ACC112 (cell line): ENCODE measurements around the gene IL16.
"Not testable (repeated sequence)": the region's sequence is repeated elsewhere in the genome, so short reads cannot be mapped to it uniquely, and the experiment has no call there.

Experiments
- H2AFZ ChIP-seq: fragments of 200-600 bp; sonication (generic); one replicate; pipeline ENCODE4 v1.6.0; 2017; ENCODE audit warnings: antibody characterized with exemption, low read length; ENCODE audit not compliant: unreplicated experiment
- H3K27ac ChIP-seq: fragments of 200-600 bp; sonication (generic); 2 replicates; pipeline ENCODE4 v1.5.1; 2014; ENCODE audit warnings: low read depth, mild to moderate bottlenecking, antibody characterized with exemption, low read length, moderate library complexity
- H3K27me3 ChIP-seq: fragments of 200-600 bp; sonication (generic); 2 replicates; pipeline ENCODE4 v1.6.1; 2014; ENCODE audit warnings: mild to moderate bottlenecking, antibody characterized with exemption, low read length, moderate library complexity, mixed read lengths; ENCODE audit not compliant: insufficient read depth
- H3K36me3 ChIP-seq: fragments of 200-600 bp; sonication (generic); 2 replicates; pipeline ENCODE4 v1.6.1; 2016; ENCODE audit warnings: mild to moderate bottlenecking, antibody characterized with exemption, low read length, moderate library complexity, mixed read lengths; ENCODE audit not compliant: insufficient read depth
- H3K4me1 ChIP-seq: fragments of 200-600 bp; sonication (generic); one replicate; pipeline ENCODE4 v1.6.1; 2016; ENCODE audit warnings: low read length, mixed read lengths; ENCODE audit not compliant: insufficient read depth, unreplicated experiment, control insufficient read depth
- H3K4me3 ChIP-seq: fragments of 200-600 bp; sonication (generic); 2 replicates; pipeline ENCODE4 v1.5.1; 2014; ENCODE audit warnings: mild to moderate bottlenecking, low read depth, low read length
- H3K79me2 ChIP-seq: fragments of 200-600 bp; sonication (generic); one replicate; pipeline ENCODE4 v1.6.0; 2016; ENCODE audit warnings: low read length; ENCODE audit not compliant: control insufficient read depth, unreplicated experiment, insufficient read depth

IL16 gene

DNA sequence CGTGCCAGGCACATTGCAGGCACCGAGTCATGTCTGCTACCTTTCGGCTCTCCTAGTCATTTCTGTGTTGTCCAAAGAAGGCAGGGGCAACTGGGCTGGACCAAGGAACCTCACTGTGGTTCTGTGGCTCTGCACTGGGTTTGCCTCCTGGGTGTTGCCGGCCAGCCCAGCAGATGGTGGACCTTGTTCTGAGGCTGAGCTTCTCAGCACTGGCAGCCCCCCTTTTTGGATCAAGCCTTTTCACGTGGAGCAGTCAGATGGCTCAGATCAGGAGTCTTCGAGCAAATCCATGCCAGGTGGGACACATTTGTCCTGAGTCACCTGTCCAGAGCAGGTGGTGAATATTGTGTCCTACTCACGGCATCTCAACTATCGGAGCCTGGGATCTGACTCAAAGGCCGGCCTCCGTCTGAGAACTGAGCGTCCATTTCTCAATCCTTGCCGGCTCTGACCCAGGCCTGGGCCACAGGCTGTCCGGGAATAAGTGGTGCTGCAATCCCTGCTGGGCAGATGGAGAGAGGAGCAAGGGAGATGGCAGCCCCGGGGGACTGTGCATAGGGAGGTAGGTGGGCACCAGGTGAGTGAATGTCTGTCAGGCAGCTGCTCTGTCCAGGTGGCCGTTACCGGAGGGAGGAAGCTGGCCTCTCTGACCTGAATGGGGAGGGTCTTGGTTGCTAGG lies at the start of gene IL16:
Gene IL16 (plus strand): TSS at position 304 of the 679 bp plus-strand sequence. CDS start 28,521 bp downstream, outside the sequence.
- Histone ChIP-seq H3K4me3 (no peak within 1 kb of the TSS), H3K79me2 (no peaks in the 10 kb centered on the region), H3K4me1 (no peaks in the 10 kb centered on the region), H2AFZ (no peak within 1 kb of the TSS), H3K27me3 (no peaks in the 10 kb centered on the region), H3K36me3 (no peaks in the 10 kb centered on the region), H3K27ac (no peak within 1 kb of the TSS)

- peaks cover 4% of the 10 kb centered on the region for H3K4me1 ChIP-seq
- H3K79me2 ChIP-seq: no peaks in the 10 kb centered on the region
- H3K27me3 ChIP-seq: no peaks in the 10 kb centered on the region
- H3K4me3 ChIP-seq: no peak overlapping the region
- no peak overlapping the region for H3K27ac ChIP-seq
- no peak overlapping the region for H2AFZ ChIP-seq
- no peaks in the 10 kb centered on the region for H3K36me3 ChIP-seq
Observed at GRCh38 chr15:81151389-81151788, 45.3 kb upstream of the IL16 start.

DNA sequence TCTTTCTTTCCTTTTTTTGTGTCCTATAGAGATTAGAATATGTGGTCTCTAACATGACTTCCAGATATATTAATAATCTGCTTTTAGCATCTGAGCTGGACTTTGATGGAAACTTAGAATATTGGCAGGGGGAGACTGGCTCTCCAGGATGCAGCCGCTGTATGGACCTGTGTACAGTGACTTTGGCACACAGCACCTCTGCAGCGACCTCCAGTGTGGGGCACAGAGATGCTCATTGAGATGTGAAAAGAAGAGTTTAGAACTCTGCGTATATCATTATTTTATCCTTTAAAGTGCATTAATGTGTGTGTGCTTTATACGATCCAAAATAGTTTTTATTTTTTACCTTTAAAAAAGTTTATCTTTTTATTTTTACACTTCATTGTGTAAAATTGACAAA lies 44.3 kb upstream of the IL16 start:
- Histone ChIP-seq H3K36me3 (no peaks in the 10 kb centered on the region), H3K79me2 (no peaks in the 10 kb centered on the region), H3K27ac (no peak overlapping the region), H3K27me3 (no peaks in the 10 kb centered on the region), H2AFZ (no peak overlapping the region), H3K4me1 (peaks cover 10% of the 10 kb centered on the region), H3K4me3 (no peak overlapping the region)

- Histone ChIP-seq H3K27ac (no peak overlapping the region), H3K36me3 (no peaks in the 10 kb centered on the region), H3K4me3 (no peak overlapping the region), H3K4me1 (peaks cover 11% of the 10 kb centered on the region), H3K27me3 (no peaks in the 10 kb centered on the region), H3K79me2 (no peaks in the 10 kb centered on the region), H2AFZ (no peak overlapping the region)
Observed at GRCh38 chr15:81152799-81153198, 43.9 kb upstream of the IL16 start.

DNA sequence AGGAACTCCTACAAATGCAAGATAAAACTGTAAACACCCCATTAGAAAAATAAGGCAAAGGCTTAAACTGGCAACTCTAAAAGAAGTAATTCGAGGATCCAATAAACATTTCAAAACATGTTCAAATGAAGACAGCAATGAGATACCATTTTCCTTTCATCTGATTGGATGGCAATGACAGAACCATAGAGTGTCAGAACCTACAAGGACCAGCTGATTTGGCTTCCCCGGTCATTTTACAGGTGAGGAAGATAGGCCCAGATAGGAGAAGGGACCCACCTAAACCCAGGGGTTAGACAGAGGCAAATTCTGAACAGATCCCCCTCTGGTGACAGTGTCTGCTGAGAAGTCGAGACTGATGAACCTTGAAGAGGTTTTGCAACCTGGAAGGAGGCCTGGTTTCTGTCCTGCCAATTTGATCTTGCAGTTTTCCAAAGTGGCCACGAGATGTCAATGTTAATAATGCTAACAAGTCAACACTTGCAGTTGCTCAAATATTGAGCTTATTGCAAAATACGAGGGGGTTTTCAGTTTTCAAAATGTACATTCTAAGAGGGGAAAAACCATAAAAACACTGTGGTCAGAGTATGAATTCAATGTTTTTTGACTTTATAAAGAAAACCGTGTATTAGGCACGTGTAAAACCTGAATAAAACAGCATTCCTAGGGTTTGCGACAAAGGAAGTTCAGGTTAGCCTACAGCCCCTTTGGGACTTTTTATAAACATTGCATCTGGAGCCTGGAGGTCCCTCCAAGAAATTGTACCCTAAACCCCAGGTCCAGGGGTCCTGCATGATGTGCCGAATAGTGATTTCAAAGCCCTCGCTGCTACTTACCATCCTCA lies 41.1 kb upstream of the IL16 start:
- Histone ChIP-seq H3K36me3 (no peaks in the 10 kb centered on the region), H3K27me3 (no peaks in the 10 kb centered on the region), H2AFZ (no peak overlapping the region), H3K27ac (no peak overlapping the region), H3K4me3 (no peak overlapping the region), H3K4me1 (peaks cover 16% of the 10 kb centered on the region), H3K79me2 (no peaks in the 10 kb centered on the region)

GRCh38 chr15:81156324-81156723 lies 40.4 kb upstream of the IL16 start:
- H3K4me1 ChIP-seq: peaks cover 24% of the 10 kb centered on the region
- no peak overlapping the region for H2AFZ ChIP-seq
- H3K27ac ChIP-seq: no peak overlapping the region
- no peak overlapping the region for H3K4me3 ChIP-seq
- no peaks in the 10 kb centered on the region for H3K27me3 ChIP-seq
- no peaks in the 10 kb centered on the region for H3K79me2 ChIP-seq
- H3K36me3 ChIP-seq: no peaks in the 10 kb centered on the region

- H3K27ac ChIP-seq: no peak overlapping the region
- H3K27me3 ChIP-seq: no peaks in the 10 kb centered on the region
- no peak overlapping the region for H2AFZ ChIP-seq
- no peaks in the 10 kb centered on the region for H3K36me3 ChIP-seq
- no peak overlapping the region for H3K4me3 ChIP-seq
- no peaks in the 10 kb centered on the region for H3K79me2 ChIP-seq
- peaks cover 27% of the 10 kb centered on the region for H3K4me1 ChIP-seq
Observed at GRCh38 chr15:81157195-81157938, 39.3 kb upstream of the IL16 start.

DNA sequence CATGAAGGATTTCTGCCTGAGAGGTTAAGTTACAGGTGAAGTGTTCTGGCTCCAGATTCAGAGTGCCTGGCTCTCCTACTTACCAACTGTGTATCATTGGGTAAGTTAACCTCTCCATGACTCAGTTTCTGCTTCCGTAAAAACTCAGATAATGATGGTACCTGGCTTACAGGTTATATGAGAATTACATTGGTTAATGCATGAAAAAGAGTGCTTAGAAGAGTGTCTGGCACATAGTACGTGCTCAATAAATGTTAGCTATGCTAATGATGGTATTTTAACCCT lies 38.8 kb upstream of the IL16 start:
- H3K4me1 ChIP-seq: peaks cover 26% of the 10 kb centered on the region
- H3K79me2 ChIP-seq: no peaks in the 10 kb centered on the region
- H2AFZ ChIP-seq: no peak overlapping the region
- H3K27me3 ChIP-seq: no peaks in the 10 kb centered on the region
- no peaks in the 10 kb centered on the region for H3K36me3 ChIP-seq
- no peak overlapping the region for H3K4me3 ChIP-seq
- H3K27ac ChIP-seq: no peak overlapping the region

- H3K79me2 ChIP-seq, H3K4me3 ChIP-seq, H3K36me3 ChIP-seq, H3K27me3 ChIP-seq, H2AFZ ChIP-seq, H3K27ac ChIP-seq: not testable (repeated sequence)
- H3K4me1 ChIP-seq: peaks cover 24% of the 10 kb centered on the region
Observed at GRCh38 chr15:81158561-81158960, 38.1 kb upstream of the IL16 start.

GRCh38 chr15:81160312-81161159 lies 36.1 kb upstream of the IL16 start:
- Histone ChIP-seq H3K36me3 (no peaks in the 10 kb centered on the region), H3K27me3 (no peaks in the 10 kb centered on the region), H3K4me3 (no peak overlapping the region), H3K4me1 (peaks cover 32% of the 10 kb centered on the region), H3K79me2 (no peaks in the 10 kb centered on the region), H3K27ac (no peak overlapping the region), H2AFZ (no peak overlapping the region)
